H1 (cell line): Measurements from ENCODE around the gene YARS2.

Experiments
- ATF3 ChIP-seq: IDR thresholded peaks from 2 replicates; pipeline ENCODE4 v1.6.1; 2011; ENCODE audit warnings: low read depth, mild to moderate bottlenecking, low read length; ENCODE audit not compliant: insufficient read depth
- CTCF ChIP-seq, 3 experiments: IDR thresholded peaks; 1 replicate in 2 of 3; 2 replicates in 1 of 3; pipeline versions ENCODE4 v1.5.1 to v1.6.1; 2011; ENCODE audit warnings: low read length in 3 of 3, mild to moderate bottlenecking in 3 of 3, inconsistent platforms in 2 of 3, low read depth in 1 of 3, moderate library complexity in 1 of 3; ENCODE audit not compliant: insufficient read depth in 1 of 3; ENCODE audit errors: control extremely low read depth in 1 of 3
- EZH2 ChIP-seq: fragments of 200-600 bp; sonication (generic); IDR thresholded peaks from 2 replicates; pipeline ENCODE4 v1.7.1; 2012; ENCODE audit warnings: low read depth, mild to moderate bottlenecking, moderate library complexity, low read length, inconsistent platforms; ENCODE audit not compliant: severe bottlenecking
- GTF2F1 ChIP-seq: IDR thresholded peaks from 2 replicates; pipeline ENCODE4 v1.6.1; 2012; ENCODE audit warnings: low read depth, low read length, improper control_type of control experiment, borderline replicate concordance
- HDAC2 ChIP-seq, 2 experiments: fragments of 300-600 bp in 1 of 2; sonication (generic) in 1 of 2; IDR thresholded peaks; 2 replicates each; pipeline ENCODE4 v1.6.1; 2011 to 2012; ENCODE audit warnings: low read depth in 2 of 2, low read length in 2 of 2, mild to moderate bottlenecking in 2 of 2, moderate library complexity in 2 of 2, borderline replicate concordance in 1 of 2, inconsistent platforms in 1 of 2
- POLR2A ChIP-seq, 2 experiments: IDR thresholded peaks; 1 replicate in 1 of 2; 2 replicates in 1 of 2; pipeline ENCODE4 v1.6.1; 2011; ENCODE audit warnings: low read depth in 2 of 2, low read length in 2 of 2, mild to moderate bottlenecking in 2 of 2; ENCODE audit errors: control extremely low read depth in 1 of 2
- SIN3A ChIP-seq, 2 experiments: IDR thresholded peaks in 1 of 2; conservative IDR thresholded peaks in 1 of 2; 2 replicates each; pipeline ENCODE4 v1.6.1; 2011 to 2012; ENCODE audit warnings: low read length in 2 of 2, improper control_type of control experiment in 1 of 2, low read depth in 1 of 2, mild to moderate bottlenecking in 1 of 2
- TAF1 ChIP-seq: IDR thresholded peaks from 2 replicates; pipeline ENCODE4 v1.6.1; 2011; ENCODE audit warnings: mild to moderate bottlenecking, low read depth, low read length
- TBP ChIP-seq: IDR thresholded peaks from 2 replicates; pipeline ENCODE4 v1.6.1; 2011; ENCODE audit warnings: low read depth, low read length, improper control_type of control experiment
- USF2 ChIP-seq: IDR thresholded peaks from 2 replicates; pipeline ENCODE4 v1.6.1; 2011; ENCODE audit warnings: low read length, improper control_type of control experiment

GRCh38 chr12:32718926-32719325 is 36.8 kb downstream of the YARS2 start:
- TF ChIP-seq CTCF (IDR thresholded peaks at IDR 0.05; ENCODE audit: control extremely low read depth in 1 of 3, insufficient read depth in 1 of 3, low read depth in 1 of 3, low read length in 3 of 3) (no peak), GTF2F1 (no peak), TBP (no peak), USF2 (no peak), ATF3 (no peak), EZH2 (no peak), TAF1 (no peak), POLR2A (IDR thresholded peaks at IDR 0.05; ENCODE audit: control extremely low read depth in 1 of 2, low read depth in 2 of 2, low read length in 2 of 2) (no peak), SIN3A (conservative IDR thresholded peaks at IDR 0.05 in 1 of 2, IDR thresholded peaks at IDR 0.05 in 1 of 2; ENCODE audit: low read depth in 1 of 2, low read length in 2 of 2) (no peak), HDAC2 (IDR thresholded peaks at IDR 0.05; ENCODE audit: borderline replicate concordance in 1 of 2, low read depth in 2 of 2, low read length in 2 of 2) (no peak)
